Stimulated activated CD4-positive, alpha-beta T cell treated with anti-CD3 and anti-CD28 coated beads, Interleukin-15, amount 100 ng/mL, for 1 hour (primary cell): ENCODE results near the gene PIM1.
A peak's percentile ranks its signal among the peaks of the same experiment; 100 is the strongest.
"Not testable (repeated sequence)": the region's sequence is repeated elsewhere in the genome, so short reads cannot be mapped to it uniquely, and the experiment has no call there.

Source experiments
- DNase-seq, 2 donors: peaks; one replicate each; pipeline ENCODE4 v3.0.0-alpha.2; 2020; ENCODE audit warnings: low read depth in 1 of 2, low spot score in 1 of 2

The PIM1 gene

DNA sequence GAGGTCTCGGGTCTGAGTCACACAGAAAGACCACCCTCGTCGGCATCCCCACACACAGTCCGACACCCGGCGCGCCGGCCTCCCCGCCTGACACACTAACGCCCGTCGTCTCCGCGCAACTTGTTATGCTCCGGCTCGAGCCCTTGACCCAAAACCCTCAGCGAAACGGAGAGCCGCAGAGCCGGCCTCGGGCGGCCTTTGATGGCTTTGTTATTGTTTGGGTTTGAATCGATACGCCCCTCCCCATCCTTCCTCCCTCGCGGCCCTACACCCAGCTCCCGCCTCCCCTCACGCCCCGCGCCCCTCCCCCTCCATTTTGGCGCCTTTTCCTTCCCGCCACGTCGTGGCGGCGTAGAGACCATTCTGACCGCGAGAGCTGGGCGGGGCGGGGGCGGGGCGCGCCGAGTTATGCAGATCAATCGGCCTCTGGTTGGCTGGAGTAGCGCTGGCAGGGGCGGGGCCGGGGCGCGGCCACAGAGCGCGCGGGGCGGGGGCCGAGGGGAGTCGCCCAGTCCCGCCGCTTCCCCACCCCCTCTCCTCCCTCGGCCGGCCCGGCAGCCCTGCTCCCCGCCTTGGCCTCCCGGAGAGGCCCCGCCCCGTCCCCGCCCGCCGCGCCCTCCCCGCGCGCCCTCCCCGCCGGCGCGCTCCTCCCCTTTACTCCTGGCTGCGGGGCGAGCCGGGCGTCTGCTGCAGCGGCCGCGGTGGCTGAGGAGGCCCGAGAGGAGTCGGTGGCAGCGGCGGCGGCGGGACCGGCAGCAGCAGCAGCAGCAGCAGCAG is at the start of gene PIM1:
PIM1 (plus strand) TSS at position 657 of the 777 bp plus-strand sequence. CDS start 424 bp downstream, outside the sequence.
- DNase-seq, result peak; percentile 99 to 100

DNA sequence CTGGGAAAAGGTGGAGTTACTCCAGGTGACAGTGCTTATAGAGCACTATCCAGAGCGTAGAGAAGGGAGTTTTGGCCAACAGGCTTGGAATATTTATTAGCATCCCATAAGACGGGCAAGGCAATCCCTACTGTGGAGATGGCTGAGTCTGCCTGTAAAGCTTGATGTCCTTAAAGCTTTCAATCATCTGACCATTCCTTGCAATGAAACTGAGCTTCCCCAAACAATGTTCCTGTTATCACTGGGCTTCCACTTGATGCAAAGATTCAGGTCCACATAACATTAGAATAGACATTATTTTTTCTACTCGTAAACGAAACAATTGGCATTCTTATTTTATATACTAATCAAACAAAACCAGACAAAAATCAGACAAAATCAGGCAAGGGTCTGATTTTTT is 48.4 kb upstream of the PIM1 start:
- no peak for DNase-seq

- DNase-seq, result no peak
These were observed 47.1 kb upstream of the PIM1 start for GRCh38 chr6:37122861-37123260.

- no peak for DNase-seq
These were observed 45.8 kb upstream of the PIM1 start for GRCh38 chr6:37123957-37124729.

DNA sequence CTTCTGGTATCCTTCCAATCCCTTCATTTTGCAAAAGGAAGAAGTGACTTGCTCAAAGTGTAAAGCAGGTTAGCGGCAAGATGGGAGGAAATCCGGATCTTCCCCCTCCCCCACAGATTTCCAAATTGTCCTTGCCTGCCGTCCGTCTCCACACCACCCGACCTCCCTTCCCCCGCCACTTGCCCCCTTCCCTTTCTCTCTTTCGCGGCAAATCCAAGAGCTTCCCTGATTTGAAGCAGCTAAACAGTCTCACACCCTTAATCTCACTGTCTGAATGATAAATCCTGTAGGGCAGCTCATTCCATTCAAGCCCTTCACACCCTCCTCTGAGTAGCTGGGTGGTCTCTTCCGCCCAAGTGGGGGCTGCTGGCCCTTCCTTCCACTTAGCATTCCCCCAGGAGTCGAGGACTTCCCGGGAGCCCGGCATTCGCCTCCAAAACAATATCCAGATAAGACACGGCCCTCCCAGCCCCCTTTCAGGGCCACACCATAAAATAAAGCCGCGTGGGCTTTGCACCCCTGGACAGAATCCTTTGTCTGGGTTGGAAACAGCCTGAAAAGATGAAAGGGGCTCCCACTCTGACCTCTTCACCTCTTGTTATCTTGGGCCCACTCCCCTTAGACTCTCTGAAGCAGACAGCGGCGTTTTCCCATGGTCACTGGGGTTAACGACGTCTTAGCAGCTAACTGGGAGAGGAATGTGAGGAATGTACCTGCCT is 44.0 kb upstream of the PIM1 start:
- DNase-seq, result no peak

DNA sequence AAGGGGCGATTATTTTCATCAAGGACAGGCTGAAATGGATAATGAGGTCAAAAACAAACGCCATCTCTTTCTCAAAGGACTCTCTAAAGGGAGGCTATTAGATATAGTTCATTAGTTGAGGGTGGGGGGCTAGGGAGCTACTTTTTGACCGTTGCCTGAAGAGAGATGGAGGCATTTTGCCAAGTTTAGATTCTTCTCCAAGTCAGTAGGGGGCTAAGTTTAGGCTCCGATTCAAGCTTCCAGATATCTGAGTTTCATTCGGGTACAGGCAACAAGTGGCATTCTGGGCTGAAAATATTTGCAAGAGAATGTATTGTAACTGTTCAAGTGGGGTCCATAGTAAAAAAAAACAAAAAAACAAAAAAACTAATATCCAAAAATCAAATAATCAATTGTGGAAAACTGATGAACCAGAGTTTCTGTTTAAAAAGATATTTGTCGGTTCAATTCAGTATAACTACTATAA is 43.4 kb upstream of the PIM1 start:
- DNase-seq, result no peak

DNA sequence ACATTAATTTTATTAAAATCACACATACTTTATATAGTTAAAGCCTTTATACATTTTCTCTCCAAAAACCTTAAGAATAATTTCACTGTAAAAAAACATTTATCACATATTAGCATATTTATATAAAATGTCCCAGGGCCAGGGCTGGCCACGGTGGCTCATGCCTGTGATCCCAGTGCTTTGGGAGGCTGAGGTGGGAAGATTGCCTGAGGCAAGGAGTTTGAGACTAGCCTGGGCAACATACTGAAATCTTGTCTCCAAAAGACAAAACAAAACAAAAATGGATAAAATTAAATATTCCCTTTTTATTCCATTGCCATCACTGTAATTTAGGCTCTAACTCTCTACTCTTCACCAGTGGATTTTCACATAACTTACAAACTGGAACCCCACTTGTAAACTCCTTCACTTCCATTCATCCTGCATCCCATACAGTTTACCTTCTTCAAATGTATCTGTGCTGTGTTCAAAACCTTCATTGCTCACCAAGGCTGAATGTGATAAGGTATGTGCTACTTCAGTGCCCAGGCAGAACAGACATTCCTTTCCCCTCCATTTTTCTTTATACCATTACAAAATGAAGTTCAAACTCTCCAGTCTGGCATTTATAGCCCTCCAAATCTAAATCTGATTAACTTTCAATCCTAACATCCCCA is 42.9 kb upstream of the PIM1 start:
- no peak for DNase-seq

DNA sequence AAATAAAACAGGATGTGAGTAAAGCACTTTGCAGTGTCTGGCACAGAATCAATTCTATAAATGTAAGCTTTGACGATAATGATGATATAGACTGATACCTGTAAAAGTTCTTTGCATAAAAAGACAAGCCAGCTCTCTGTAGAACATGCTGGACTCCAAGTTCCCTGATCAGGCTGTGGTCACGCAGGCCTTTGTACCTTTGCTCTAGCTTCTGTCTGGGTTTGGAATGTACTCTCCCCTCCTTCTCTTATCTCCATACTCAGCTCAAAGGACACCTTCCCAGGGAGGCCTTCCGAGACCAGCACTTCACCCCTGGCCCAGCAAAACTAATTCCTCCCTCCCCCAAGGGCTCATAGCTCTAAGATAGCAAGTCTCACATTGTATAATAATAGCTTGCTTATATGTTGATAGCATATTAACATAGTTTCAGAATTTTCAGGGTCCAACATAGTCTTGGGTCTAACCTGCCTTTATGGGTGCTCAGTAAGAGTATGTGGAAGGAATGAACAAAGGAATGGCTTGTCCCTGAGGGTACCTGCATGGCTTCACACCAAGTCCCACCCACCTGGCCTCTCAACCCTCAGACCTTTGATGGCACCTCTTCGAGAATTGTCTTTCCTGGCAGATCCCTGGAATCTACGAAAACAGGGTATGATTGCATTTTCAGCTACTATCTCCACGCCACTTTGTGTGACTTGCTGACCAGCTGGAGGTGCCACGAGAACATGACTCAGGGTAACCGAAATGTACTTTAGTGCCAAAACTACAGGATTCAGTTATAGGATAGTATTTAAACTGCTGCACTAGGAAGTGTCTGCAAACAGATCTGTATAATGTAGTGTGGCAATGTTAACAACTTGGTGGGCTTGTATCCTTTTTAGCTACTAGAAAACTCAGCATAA is 41.7 kb upstream of the PIM1 start:
- no peak for DNase-seq

DNA sequence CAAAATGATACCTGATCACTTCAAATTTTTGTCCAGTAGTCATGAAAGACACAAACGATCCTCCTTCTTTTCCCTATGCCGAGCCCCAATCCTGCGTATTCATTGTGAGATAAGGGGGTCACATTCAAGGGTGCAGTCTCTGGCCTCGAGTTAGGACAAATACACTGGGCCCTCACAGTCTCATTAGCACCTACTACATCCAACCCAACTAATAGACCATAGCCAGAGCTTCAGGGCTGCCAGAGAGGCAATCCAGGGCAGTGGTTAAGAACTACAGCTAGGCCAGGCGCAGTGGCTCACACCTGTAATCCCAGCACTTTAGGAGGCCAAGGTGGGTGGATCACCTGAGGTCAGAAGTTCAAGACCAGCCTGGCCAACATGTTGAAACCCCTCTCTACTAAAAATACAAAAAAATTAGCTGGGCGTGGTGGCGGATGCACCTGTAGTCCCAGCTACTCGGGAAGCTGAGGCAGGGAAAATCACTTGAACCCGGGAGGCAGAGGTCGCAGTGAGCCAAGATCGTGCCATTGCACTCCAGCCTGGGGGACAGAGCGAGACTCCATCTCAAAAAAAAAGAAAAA is 41.0 kb upstream of the PIM1 start:
- not testable (repeated sequence) for DNase-seq

GRCh38 chr6:37129566-37129965 is 40.4 kb upstream of the PIM1 start:
- no peak for DNase-seq

DNA sequence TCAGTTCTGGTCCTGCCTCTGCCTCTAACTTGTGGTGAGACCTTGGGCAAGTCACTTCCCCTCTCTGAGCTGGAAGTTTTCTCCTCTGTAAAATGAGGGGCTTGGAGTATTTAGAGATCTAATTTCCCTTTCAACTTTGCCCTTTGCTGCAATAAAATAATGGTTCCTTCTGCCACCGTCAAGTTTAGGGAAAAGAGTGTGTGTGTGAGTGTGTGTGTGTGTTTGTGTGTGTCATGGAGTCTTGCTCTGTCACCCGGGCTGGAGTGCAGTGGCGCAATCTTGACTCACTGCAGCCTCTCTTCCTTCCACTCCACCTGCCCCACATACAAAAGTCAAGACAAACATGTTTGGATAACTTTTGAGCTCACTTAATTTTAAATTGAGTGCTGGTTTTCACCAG is 39.2 kb upstream of the PIM1 start:
- DNase-seq, result no peak

GRCh38 chr6:37131104-37131959 is 38.6 kb upstream of the PIM1 start:
- no peak for DNase-seq

GRCh38 chr6:37131960-37132253 is 38.0 kb upstream of the PIM1 start:
- DNase-seq, result no peak

DNA sequence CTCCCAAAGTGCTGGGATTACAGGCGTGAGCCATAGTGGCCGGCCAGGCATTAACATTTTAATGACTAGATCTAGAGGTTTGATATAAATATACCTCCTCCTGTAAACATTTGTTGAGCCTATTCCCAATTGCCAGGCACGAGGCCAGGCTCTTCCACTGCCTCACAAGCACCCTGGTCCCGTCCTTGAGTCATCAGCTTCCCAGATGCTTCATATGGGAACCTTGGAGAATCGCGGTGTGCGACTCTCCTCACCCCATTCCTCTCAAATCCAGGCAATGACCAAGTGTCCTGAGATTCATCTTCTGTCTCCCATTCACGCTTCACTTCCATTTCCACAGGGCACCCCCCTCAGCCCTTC is 35.9 kb upstream of the PIM1 start:
- no peak for DNase-seq

GRCh38 chr6:37134396-37135191 is 35.4 kb upstream of the PIM1 start:
- DNase-seq, result no peak

DNA sequence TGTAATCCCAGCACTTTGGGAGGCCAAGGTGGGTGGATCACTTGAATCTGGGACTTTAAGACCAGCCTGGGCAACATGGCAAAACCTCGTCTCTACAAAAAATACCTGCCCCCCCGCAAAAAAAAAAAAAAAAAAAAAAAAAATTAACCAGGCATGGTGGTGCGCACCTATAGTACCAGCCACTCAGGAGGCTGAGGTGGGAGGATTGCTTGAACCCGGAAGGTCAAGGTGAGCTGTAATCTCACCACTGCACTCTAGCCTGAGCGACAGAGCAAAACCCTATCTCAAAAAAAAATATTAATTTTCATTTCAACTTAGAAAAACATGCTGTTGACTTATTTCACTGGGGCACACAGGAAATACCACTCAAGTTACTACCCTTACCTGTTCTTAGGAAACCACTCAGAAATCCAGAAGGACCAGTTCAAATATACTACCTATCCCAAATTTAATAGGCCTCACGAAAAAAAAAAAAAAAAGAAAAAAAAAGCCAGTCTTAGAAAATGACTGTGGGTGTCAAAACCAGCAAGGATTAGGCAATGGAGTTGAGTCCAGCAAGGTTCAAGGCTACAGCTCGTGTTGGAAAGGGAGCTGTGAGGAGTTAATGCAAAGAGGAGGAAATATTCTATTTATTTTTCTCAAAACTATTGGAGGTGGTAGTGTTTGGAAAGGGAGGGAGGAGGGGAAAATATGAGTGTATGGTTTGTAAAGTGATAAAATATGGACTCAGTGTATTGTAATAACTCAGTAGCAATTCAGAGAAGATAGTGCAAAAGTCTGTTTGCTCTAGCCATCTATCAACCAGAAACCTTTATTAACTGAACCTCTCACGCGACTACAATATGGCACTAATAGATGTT is 33.9 kb upstream of the PIM1 start:
- no peak for DNase-seq

DNA sequence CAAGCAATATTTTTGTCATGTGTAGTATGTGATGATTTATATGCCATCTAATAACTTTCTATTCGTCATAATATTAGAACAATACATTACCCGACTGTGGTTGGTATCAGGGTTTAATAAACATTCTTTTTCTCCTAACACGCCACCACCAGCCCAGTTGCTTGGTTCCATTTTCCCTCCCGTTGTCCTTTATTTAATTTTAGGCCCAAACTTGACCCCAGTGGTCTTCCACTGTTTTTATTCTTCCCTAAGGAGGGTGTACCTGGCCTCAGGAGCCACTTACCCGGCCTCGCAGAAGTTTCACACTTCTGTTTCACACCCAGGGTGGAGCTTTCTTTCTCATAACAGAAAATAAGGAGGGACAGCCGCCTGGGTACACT is 33.1 kb upstream of the PIM1 start:
- no peak for DNase-seq
